Measurements from ENCODE around the gene S100P. TPM values are rescaled to one million over a fixed set of nuclear protein-coding genes. Genes with fewer than 3 reads are reported as not detected.

Gene S100P
- total RNA-seq, 2 experiments from 2014 or later = 1.3 to 5.6 TPM

DNA sequence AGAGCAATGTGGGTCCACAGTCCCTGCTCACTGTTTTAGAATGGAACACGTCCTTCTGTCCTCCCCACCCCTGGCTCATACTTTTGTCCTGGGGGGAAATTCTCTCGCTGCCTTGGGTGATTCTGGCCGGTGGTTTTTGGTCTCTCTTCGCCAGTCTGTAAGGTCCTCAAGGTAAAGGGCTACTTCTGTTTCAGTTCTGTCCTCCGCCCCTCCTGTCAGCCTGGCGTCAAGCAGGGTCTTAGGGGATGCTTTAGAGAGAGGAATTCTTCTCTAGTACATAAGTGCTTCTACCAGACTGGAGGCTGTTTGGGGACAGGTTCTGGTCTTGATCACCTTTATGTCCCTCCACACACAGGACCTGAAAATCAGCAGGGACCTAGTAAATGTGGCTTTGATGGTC is 16.6 kb downstream of the S100P start:
- no peaks in the 10 kb centered on the region for H3K9me3 Mint-ChIP-seq (ENCODE audit: low read depth)
- peak overlapping the region; percentile 98 for H3K27ac Mint-ChIP-seq
- H3K36me3 Mint-ChIP-seq = peaks cover 43% of the 10 kb centered on the region
- ATAC-seq = no peak
- H3K4me3 Mint-ChIP-seq = peak overlapping the region; percentile 93
- CTCF ChIA-PET = interaction anchor here (0.7 to 5.5 kb wide), 11 partner anchors 9 to 360 kb away, joined by 3 to 44 read pairs (median 6); partner anchors contain the start of gene GRPEL1
- peaks cover 48% of the 10 kb centered on the region for H3K4me1 Mint-ChIP-seq
- no peak for DNase-seq
- no peaks in the 10 kb centered on the region for H3K27me3 Mint-ChIP-seq

DNA sequence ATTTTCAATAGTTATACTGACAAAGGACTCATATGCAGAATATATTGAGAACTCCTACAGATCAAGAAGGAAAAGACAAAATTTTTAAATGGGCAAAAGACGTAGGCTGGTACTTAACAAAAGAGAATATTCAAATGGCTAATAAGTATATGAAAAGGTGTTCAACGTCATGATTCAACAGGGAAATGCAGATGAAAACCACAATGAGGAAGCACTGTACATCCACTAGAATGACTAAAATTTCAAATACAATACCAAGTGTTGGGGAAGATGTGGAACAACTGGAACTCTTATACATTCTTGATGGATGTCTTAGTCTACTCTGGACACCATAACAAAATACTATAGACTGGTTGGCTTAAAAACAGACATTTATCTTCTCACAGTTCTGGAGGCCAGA is 17.3 kb downstream of the S100P start:
- H3K4me3 Mint-ChIP-seq = no peak overlapping the region
- DNase-seq (no peak), ATAC-seq (no peak)
- H3K27me3 Mint-ChIP-seq = no peaks in the 10 kb centered on the region
- no peak overlapping the region for H3K27ac Mint-ChIP-seq
- CTCF ChIA-PET = interaction anchor here (5.0 to 5.5 kb wide), 2 partner anchors 22 to 36 kb away, joined by 43 to 44 read pairs; a partner anchor contains a TSS
- H3K36me3 Mint-ChIP-seq = peaks cover 37% of the 10 kb centered on the region
- no peaks in the 10 kb centered on the region for H3K9me3 Mint-ChIP-seq (ENCODE audit: low read depth)
- peaks cover 47% of the 10 kb centered on the region for H3K4me1 Mint-ChIP-seq

DNA sequence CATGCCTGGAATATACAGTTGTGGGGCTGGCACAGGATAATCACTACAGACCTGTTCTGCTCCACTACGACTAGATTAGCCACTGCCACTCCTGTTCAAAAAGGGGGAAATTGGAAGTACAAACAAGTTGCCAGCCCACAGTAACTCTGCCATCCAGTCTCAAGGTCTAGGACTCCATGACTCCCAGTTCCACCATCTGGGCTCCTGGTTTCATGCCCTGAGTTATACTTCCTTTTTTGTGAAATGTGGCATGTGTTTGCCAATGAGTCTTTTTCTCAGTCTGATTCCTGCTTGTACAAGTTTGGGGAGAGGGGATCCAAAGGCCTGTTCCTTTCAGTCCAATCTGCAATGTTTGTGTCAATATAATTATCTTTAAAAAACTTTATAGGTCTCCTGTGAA is 21.3 kb downstream of the S100P start:
- H3K4me3 Mint-ChIP-seq = no peak overlapping the region
- peaks cover 35% of the 10 kb centered on the region for H3K4me1 Mint-ChIP-seq
- peak overlapping the region; percentile 56 for H3K27ac Mint-ChIP-seq
- CTCF ChIA-PET = interaction anchor here (0.9 to 7.6 kb wide), 4 partner anchors 25 to 160 kb away, joined by 3 to 174 read pairs (median 31); a partner anchor contains a TSS
- ATAC-seq = no peak
- no peak for DNase-seq
- H3K36me3 Mint-ChIP-seq = peaks cover 17% of the 10 kb centered on the region
- no peaks in the 10 kb centered on the region for H3K27me3 Mint-ChIP-seq
- H3K9me3 Mint-ChIP-seq (ENCODE audit: low read depth) = no peaks in the 10 kb centered on the region

DNA sequence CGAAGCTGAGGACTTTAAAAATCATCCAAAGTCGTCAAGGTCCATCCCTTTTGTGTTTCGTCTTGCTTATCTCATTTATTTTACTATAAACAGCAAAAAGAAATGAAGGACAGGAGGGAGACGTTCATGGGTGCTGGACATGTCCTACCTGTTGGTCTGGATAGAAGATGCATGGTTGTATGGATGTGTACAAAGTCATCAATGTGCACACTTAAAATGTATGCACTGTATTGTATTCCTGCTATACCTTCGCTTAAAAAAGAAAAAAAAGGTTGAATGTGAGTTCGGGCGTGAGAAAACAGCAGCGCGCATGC is 22.0 kb downstream of the S100P start:
- Mint-ChIP-seq H3K36me3 (peaks cover 16% of the 10 kb centered on the region), H3K4me1 (peaks cover 37% of the 10 kb centered on the region), H3K4me3 (peak overlapping the region; percentile 88), H3K27ac (peak overlapping the region; percentile 93), H3K9me3 (ENCODE audit: low read depth) (no peaks in the 10 kb centered on the region), H3K27me3 (no peaks in the 10 kb centered on the region)
- DNase-seq (no peak), ATAC-seq (no peak)
- CTCF ChIA-PET = interaction anchor here (0.9 to 7.8 kb wide), 8 partner anchors 12 to 353 kb away, joined by 3 to 174 read pairs (median 6); partner anchors contain the start of genes GRPEL1 and MRFAP1

DNA sequence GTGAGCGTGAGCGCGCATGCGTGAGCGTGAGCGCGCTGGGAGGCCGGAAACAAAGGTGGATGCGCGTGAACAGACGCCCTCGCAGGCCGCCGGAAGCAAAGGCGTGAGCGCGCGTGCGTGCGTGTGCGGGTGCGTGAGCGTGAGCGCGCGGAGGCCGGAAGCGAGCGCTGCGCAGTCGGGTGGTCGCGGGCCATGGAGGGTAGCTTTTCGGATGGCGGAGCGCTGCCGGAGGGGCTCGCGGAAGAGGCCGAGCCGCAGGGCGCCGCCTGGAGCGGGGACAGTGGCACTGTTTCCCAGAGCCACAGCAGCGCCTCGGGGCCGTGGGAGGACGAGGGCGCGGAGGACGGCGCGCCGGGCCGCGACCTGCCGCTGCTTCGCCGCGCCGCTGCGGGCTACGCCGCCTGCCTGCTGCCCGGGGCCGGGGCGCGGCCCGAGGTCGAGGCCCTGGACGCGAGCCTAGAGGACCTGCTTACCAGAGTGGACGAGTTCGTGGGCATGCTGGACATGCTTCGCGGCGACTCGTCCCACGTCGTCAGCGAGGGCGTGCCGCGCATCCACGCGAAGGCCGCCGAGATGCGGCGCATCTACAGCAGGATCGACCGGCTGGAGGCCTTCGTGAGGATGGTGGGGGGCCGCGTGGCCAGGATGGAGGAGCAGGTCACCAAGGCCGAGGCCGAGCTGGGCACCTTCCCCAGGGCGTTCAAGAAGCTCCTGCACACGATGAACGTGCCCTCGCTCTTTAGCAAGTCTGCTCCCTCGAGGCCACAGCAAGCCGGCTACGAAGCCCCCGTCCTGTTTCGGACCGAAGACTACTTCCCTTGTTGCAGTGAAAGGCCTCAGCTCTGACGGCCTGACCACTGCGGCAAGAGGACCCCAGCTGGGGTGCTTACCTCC is 22.6 kb downstream of the S100P start, which contains the start of gene BLOC1S4:
BLOC1S4 (plus strand) TSS at position 157 of the 894 bp plus-strand sequence; CDS start at position 193, 36 bp downstream.
- no peaks in the 10 kb centered on the region for H3K9me3 Mint-ChIP-seq (ENCODE audit: low read depth)
- H3K4me3 Mint-ChIP-seq = peak within 1 kb of the TSS; percentile 88
- DNase-seq = peak; percentile 92
- peaks cover 12% of the 10 kb centered on the region for H3K36me3 Mint-ChIP-seq
- CTCF ChIA-PET = interaction anchor here (0.6 to 7.8 kb wide), 14 partner anchors 9 to 352 kb away, joined by 3 to 174 read pairs (median 5); partner anchors contain the start of genes GRPEL1, MRFAP1 and TADA2B
- no peaks in the 10 kb centered on the region for H3K27me3 Mint-ChIP-seq
- peak; percentile 90 for ATAC-seq
- H3K27ac Mint-ChIP-seq = peak within 1 kb of the TSS; percentile 93
- peaks cover 32% of the 10 kb centered on the region for H3K4me1 Mint-ChIP-seq

DNA sequence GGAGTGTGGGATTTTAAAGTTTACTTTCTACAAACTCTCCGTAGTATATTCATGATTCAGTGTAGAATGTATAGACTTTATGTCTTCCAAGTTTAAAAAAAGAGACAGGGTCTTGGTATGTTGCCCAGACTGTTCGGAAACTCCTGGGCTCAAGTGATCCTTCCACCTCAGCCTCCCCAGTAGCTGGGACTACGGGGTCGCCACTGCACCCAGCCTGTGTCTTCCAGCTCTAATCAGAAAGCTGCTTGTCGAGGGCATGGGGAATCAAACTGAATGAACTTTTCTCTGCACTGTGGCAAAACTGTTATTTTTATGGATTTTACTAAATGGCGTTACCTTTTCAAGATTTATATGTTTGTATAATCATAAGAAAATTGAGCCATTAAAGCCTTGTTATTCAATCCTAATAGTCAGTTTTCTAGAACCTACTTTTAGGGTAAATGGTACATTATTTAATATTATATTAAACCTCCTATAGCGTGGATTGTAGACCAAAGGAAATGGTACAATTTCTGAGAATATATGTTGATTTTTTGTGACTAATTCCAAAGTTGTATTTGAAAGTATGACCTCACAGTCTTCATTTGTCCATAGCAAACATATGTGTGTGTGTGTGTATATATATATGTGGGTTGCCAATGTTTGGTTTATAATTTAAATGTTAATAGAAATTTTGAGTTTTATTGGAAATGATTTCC is 23.4 kb downstream of the S100P start:
- Mint-ChIP-seq H3K4me3 (peak overlapping the region; percentile 88), H3K9me3 (ENCODE audit: low read depth) (no peaks in the 10 kb centered on the region), H3K4me1 (peaks cover 31% of the 10 kb centered on the region), H3K27ac (peak overlapping the region; percentile 87), H3K36me3 (peaks cover 10% of the 10 kb centered on the region), H3K27me3 (no peaks in the 10 kb centered on the region)
- ATAC-seq = no peak
- DNase-seq = no peak
- CTCF ChIA-PET = interaction anchor here (0.7 to 7.8 kb wide), 16 partner anchors 10 to 351 kb away, joined by 3 to 174 read pairs (median 4); partner anchors contain the start of genes GRPEL1 and MRFAP1

DNA sequence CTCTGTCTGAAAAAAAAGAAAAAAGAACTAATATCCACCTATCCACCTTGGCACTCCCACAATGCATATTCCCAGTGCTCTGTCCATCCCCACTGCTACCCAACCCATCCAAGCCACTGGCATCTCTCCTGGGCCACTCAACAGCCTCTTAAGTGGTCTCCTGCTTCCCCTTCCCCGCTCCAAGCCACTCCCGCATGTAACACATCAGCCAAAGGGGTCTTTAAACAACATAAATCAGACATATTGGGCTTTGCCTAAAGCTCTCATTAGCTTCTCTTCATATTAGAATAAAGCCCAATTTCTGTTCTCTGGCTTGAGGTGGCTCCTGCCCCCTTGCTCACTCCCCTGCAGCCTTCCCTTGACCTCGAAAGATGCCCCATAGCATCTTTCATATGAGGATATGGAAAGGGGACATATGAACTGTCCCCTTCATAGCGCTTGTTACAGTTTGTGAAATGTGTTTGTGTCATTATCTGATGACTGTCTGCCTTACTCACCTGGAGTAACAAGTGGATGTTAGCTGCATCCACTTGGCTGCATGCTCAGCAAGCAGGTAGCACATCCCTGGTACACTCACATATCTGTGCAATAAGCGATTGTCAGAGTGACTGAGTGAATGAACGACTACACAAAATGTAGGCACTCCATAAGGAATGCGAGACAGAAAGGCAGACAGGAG is 25.4 kb downstream of the S100P start:
- CTCF ChIA-PET = interaction anchor here (0.7 to 7.8 kb wide), 18 partner anchors 10 to 349 kb away, joined by 3 to 174 read pairs (median 4); partner anchors contain the start of genes GRPEL1 and TBC1D14
- no peaks in the 10 kb centered on the region for H3K27me3 Mint-ChIP-seq
- H3K27ac Mint-ChIP-seq = no peak overlapping the region
- DNase-seq = no peak
- ATAC-seq = no peak
- H3K36me3 Mint-ChIP-seq = peaks cover 10% of the 10 kb centered on the region
- H3K9me3 Mint-ChIP-seq (ENCODE audit: low read depth) = no peaks in the 10 kb centered on the region
- no peak overlapping the region for H3K4me3 Mint-ChIP-seq
- peaks cover 31% of the 10 kb centered on the region for H3K4me1 Mint-ChIP-seq

DNA sequence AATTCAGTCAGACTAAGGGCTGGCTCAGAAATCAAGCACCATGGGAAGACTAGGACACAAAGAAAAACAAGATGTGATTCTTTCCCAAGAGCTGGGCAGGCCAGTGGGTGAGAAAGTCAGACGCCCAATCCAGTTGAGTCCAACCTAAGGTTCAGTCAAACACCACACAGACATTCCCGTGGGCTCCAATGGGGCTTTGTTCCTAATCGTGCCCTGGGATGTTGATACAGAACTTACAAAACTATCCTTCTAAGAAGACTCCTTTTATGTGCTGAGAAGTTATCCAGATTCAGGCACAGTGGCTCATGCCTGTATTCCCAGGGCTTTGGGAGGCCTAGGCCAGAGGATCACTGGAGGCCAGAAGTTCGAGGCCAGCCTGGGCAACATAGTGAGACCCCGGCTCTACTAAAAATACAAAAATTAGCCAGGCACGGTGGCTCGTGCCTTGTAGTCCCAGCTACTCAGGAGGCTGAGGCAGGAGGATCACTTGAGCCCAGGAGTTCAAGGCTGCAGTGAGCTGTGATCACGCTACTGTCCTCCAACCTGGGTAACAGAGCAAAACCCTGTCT is 26.0 kb downstream of the S100P start:
- H3K36me3 Mint-ChIP-seq = peaks cover 10% of the 10 kb centered on the region
- H3K27ac Mint-ChIP-seq = no peak overlapping the region
- no peak for DNase-seq
- CTCF ChIA-PET = interaction anchor here (0.5 to 7.8 kb wide), 31 partner anchors 10 to 354 kb away, joined by 3 to 174 read pairs (median 4); partner anchors contain the start of genes GRPEL1, MRFAP1L1 and TBC1D14
- no peaks in the 10 kb centered on the region for H3K9me3 Mint-ChIP-seq (ENCODE audit: low read depth)
- H3K27me3 Mint-ChIP-seq = no peaks in the 10 kb centered on the region
- no peak overlapping the region for H3K4me3 Mint-ChIP-seq
- peaks cover 31% of the 10 kb centered on the region for H3K4me1 Mint-ChIP-seq
- ATAC-seq = no peak

DNA sequence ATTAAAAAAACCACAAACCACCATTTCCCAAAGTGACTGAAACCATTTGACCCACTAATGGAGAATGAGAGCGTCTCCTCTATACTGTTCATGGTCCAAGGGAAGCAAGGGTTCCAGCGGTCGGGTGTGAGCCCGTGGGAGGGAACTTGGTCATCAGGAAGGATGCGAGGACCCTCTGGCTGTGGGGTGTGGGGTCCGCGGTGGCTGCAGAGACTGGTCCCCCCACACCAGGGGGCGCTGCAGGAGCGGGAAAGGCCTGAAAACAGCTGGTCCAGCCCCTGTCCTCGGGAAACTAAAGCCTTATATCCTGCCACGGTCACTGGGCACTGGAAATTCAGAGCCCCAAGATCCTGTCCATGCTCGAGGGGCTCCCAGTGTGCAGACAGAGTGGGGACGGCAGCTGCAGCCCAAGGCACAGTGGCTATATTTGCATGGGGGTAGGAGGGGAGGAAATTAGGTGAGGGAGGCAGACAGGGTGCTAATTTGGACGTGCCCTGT is 26.6 kb downstream of the S100P start:
- H3K4me3 Mint-ChIP-seq = peak overlapping the region; percentile 20
- DNase-seq (peak; percentile 86), ATAC-seq (peak; percentile 48)
- peaks cover 10% of the 10 kb centered on the region for H3K36me3 Mint-ChIP-seq
- CTCF ChIA-PET = interaction anchor here (0.5 to 7.8 kb wide), 42 partner anchors 9 to 381 kb away, joined by 3 to 174 read pairs (median 4); partner anchors contain the start of genes GRPEL1, MRFAP1L1, TADA2B and TBC1D14
- H3K27ac Mint-ChIP-seq = no peak overlapping the region
- no peaks in the 10 kb centered on the region for H3K9me3 Mint-ChIP-seq (ENCODE audit: low read depth)
- H3K27me3 Mint-ChIP-seq = no peaks in the 10 kb centered on the region
- peaks cover 28% of the 10 kb centered on the region for H3K4me1 Mint-ChIP-seq

DNA sequence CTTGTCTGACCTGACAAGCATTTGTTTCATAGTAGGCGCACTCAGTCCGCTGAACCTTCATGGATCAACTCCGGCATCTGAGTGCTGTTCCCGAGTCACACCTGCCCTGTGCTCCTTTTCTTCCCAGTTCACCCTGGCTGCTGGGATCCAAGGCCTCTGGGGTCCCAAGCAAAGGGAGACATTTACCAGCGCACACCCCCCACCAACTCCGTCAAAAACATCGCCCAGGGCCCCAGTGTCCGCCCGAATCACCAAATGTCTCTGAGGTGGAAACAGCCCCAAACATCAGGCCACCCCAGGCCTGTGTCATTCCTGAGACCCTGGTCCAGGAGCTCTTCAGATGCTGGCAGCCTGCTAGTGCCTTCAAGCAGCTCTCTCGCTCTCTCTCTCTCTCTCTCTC is 27.4 kb downstream of the S100P start:
- Mint-ChIP-seq H3K9me3 (ENCODE audit: low read depth) (no peaks in the 10 kb centered on the region), H3K27me3 (no peaks in the 10 kb centered on the region), H3K27ac (no peak overlapping the region), H3K36me3 (peaks cover 10% of the 10 kb centered on the region), H3K4me3 (no peak overlapping the region), H3K4me1 (peaks cover 21% of the 10 kb centered on the region)
- DNase-seq (no peak), ATAC-seq (no peak)
- CTCF ChIA-PET = interaction anchor here (0.9 to 7.8 kb wide), 16 partner anchors 17 to 361 kb away, joined by 3 to 174 read pairs (median 5); partner anchors contain the start of genes GRPEL1 and TADA2B

DNA sequence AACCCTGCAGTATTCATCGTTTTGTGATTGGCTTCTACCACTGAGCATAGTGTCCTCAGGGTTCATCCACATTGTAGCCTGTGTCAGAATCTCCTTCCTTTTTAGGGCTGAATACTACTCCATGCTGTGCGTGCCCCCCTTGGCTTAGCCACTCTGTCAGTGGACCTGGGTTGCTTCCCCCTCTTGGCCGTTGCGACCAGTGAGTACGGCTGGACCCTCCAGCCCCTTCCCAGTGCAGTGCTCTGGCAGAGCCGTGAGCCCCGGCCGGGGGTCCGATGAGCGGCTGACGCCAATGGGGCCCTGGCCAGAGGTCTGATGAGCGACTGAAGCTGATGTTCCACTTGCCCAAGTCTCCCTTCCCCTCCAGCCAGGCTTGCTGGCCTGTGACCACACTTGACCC is 29.2 kb downstream of the S100P start:
- Mint-ChIP-seq H3K4me3 (no peak overlapping the region), H3K9me3 (ENCODE audit: low read depth) (no peaks in the 10 kb centered on the region), H3K27ac (no peak overlapping the region), H3K27me3 (no peaks in the 10 kb centered on the region), H3K4me1 (peaks cover 19% of the 10 kb centered on the region), H3K36me3 (peaks cover 8% of the 10 kb centered on the region)
- CTCF ChIA-PET = interaction anchor here (1.5 to 7.8 kb wide), 2 partner anchors 151 to 346 kb away, joined by 3 to 84 read pairs; partner anchors contain the start of gene GRPEL1
- ATAC-seq (no peak), DNase-seq (no peak)

DNA sequence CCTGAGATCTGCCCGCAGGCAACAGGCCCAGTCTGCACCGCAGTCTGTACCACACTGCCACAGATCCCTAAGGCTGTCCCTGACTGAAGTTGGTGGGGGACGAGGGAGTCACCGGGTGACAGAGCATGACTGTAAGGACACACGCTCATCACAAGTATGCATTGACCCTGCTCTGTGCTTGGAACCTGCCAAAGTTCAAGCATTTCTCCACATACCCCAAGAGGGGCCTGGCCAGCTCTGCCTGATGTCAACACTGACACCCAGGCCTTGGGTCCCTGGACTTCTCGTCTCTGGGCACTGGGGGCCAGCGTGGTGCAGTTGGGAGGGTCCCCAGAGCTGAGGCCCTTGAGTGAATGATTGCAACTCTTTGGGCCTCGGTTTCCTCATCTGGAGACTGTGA is 30.2 kb downstream of the S100P start:
- no peak for DNase-seq
- CTCF ChIA-PET = interaction anchor here (1.5 kb wide), 1 partner anchor 150 kb away, joined by 3 read pairs; no protein-coding TSS in a partner anchor
- no peaks in the 10 kb centered on the region for H3K27me3 Mint-ChIP-seq
- peaks cover 1% of the 10 kb centered on the region for H3K36me3 Mint-ChIP-seq
- ATAC-seq = no peak
- no peak overlapping the region for H3K27ac Mint-ChIP-seq
- H3K9me3 Mint-ChIP-seq (ENCODE audit: low read depth) = no peaks in the 10 kb centered on the region
- H3K4me3 Mint-ChIP-seq = no peak overlapping the region
- H3K4me1 Mint-ChIP-seq = peaks cover 12% of the 10 kb centered on the region

All from activated CD8-positive, alpha-beta memory T cell treated with anti-CD3 and anti-CD28 coated beads, Interleukin-2, amount 10 ng/mL, durations not matched to agents 7 days and 5 days (primary cell).